HG03097 (cell line): ENCODE data around the gene GALNT3.
A peak's percentile ranks its signal among the peaks of the same experiment; 100 is the strongest.

Experiments used
- ATAC-seq: cut with Tn5 transposase; IDR thresholded peaks from one replicate; pipeline ENCODE4 v1.9.1; 2021; ENCODE audit not compliant: unreplicated experiment, low FRiP score

Gene GALNT3

GRCh38 chr2:165746501-165746900, 47.5 kb downstream of the GALNT3 start:
- ATAC-seq = no peak

GRCh38 chr2:165745916-165746315, 48.1 kb downstream of the GALNT3 start:
- no peak for ATAC-seq

- ATAC-seq = peak; percentile 92
These were observed 50.6 kb downstream of the GALNT3 start for GRCh38 chr2:165743442-165743841.

- ATAC-seq = no peak
These were observed 68.6 kb downstream of the GALNT3 start for GRCh38 chr2:165725421-165725820.

GRCh38 chr2:165720511-165720910, 73.5 kb downstream of the GALNT3 start:
- ATAC-seq = no peak

GRCh38 chr2:165718610-165719210, 75.3 kb downstream of the GALNT3 start:
- ATAC-seq = no peak

- no peak for ATAC-seq
These were observed 78.0 kb downstream of the GALNT3 start for GRCh38 chr2:165716091-165716490.

GRCh38 chr2:165706960-165707487, 87.0 kb downstream of the GALNT3 start:
- ATAC-seq = no peak

GRCh38 chr2:165701147-165701546, 92.9 kb downstream of the GALNT3 start:
- no peak for ATAC-seq

- no peak for ATAC-seq
These were observed 93.5 kb downstream of the GALNT3 start for GRCh38 chr2:165700531-165700930.

- ATAC-seq = no peak
These were observed 94.1 kb downstream of the GALNT3 start for GRCh38 chr2:165699946-165700345.

- peak; percentile 77 for ATAC-seq
These were observed 95.6 kb downstream of the GALNT3 start for GRCh38 chr2:165698444-165698884.

- ATAC-seq = no peak
These were observed 96.2 kb downstream of the GALNT3 start for GRCh38 chr2:165697748-165698443.
